ENCODE results near the gene HERC3.

DNA sequence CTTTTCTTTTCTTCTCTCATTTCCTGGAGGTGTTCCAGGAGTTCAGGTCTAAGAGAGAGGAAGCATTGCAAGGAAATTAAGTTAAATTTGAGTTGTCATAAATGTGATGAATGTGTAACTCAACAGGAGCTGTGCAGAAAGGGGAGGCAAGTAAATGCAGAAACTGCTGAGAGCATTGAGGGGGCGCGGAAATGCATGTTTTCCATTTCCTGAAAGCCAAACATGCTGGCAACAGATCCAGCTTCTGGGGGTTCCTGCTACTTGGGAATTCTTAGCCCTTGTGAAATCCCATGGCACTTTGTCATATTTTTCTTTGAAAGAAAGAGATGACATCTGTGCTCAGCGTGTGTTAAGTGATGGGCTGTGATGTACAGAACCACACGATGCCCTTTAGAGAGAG lies 139.1 kb downstream of the HERC3 start:
- TF ChIP-seq CTCF (IDR thresholded peaks at IDR 0.05) (no peak), EZH2 (IDR thresholded peaks at IDR 0.05; ENCODE audit: borderline replicate concordance, insufficient read depth, low read depth, low read length, poor library complexity, severe bottlenecking) (no peak)
